PFSK-1 (cell line): ENCODE results near the gene ATAD3C.
A peak's percentile ranks its signal among the peaks of the same experiment; 100 is the strongest.

Experiments
- FOXP2 ChIP-seq: optimal IDR thresholded peaks from 2 replicates; pipeline ENCODE3; 2011; ENCODE audit warnings: borderline replicate concordance, control low read depth, inconsistent platforms; ENCODE audit not compliant: insufficient read depth; ENCODE audit errors: extremely low read length, extremely low read depth
- POLR2AphosphoS5 ChIP-seq: IDR thresholded peaks from 2 replicates; pipeline ENCODE4 v1.6.1; 2012; ENCODE audit warnings: low read depth, mild to moderate bottlenecking, control low read depth, low read length, moderate library complexity
- REST ChIP-seq, 2 experiments: IDR thresholded peaks; 2 replicates each; pipeline versions ENCODE4 v1.6.1 to v1.8.0; 2011 to 2012; ENCODE audit warnings: low read depth in 2 of 2, low read length in 2 of 2, control low read depth in 1 of 2, inconsistent platforms in 1 of 2, mild to moderate bottlenecking in 1 of 2, moderate library complexity in 1 of 2; ENCODE audit not compliant: insufficient read depth in 1 of 2
- SIN3A ChIP-seq: IDR thresholded peaks from 2 replicates; pipeline ENCODE4 v1.6.1; 2012; ENCODE audit warnings: mild to moderate bottlenecking, low read length, moderate library complexity, borderline replicate concordance; ENCODE audit not compliant: insufficient read depth
- TAF1 ChIP-seq: IDR thresholded peaks from 2 replicates; pipeline ENCODE4 v1.6.1; 2012; ENCODE audit warnings: low read length, control low read depth, borderline replicate concordance; ENCODE audit not compliant: insufficient read depth

DNA sequence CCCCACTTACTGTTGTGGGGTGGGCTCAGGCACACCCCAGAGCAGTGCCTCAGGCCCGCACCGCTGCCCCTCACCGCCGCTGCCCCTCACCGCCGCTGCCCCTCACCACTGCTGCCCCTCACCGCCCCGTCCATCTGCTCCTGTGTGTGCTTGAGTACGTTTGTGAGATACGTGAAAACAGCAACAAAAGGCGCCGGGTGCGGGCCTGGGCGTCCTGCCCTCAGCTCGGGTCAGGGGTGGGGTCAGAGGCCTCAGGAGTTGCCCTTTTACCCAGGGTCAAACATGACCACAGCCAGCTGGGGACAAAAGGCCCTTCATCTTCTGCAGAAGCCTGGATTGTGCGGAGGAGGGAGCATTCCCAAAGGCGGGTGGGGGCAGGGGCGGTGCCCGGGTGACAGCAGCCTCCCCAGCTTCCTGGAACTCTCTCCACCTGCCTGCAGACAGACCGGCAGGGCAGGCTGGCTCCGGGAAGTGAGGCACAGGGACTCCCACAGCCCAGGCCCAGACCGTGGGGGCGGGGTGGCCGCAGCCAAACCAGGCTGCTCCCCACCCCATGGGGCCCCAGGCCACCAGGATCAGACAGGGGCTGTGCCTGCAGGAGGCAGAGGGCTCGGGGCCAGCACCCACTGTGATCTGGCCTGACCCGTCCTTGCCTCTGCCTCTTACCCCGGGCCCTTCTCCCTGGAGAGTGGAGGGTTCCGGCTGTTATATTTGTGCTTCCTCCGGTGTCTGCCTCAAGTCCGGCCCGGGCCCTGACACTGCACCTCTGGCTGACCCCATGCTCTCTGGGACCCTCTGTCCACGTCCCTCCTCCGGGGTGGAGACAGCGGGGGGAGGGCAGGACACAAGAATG is 16.3 kb upstream of the ATAD3C start:
- no peak for TF ChIP-seq FOXP2
- no peak for TF ChIP-seq POLR2AphosphoS5
- no peak for TF ChIP-seq TAF1
- TF ChIP-seq REST (IDR thresholded peaks at IDR 0.05; ENCODE audit: insufficient read depth in 1 of 2, low read depth in 2 of 2, low read length in 2 of 2), result 0 out of 4 replicates have a peak, but pooled peaks of 1 of the 2 experiments have one; percentile 20
- TF ChIP-seq SIN3A, result 0 out of 2 replicates have a peak, but pooled peaks have one; percentile 38
